ENCODE measurements around the gene CD24. TPM values are rescaled to one million over a fixed set of nuclear protein-coding genes. Genes with fewer than 3 reads are reported as not detected.

CD24 gene
- total RNA-seq, 1 experiment from 2014 or later = 1,551 TPM

- H3K27me3 ChIP-seq (ENCODE audit: insufficient read depth, low read length) = no peaks in the 10 kb centered on the region
- H3K4me1 Mint-ChIP-seq = peaks cover 29 to 42% of the 10 kb centered on the region in 2 experiments
- H2BK5ac ChIP-seq (ENCODE audit: insufficient read length, low read length) = no peak overlapping the region
- no peak overlapping the region for H2BK15ac ChIP-seq (ENCODE audit: low read depth, low read length)
- no peak for DNase-seq
- H3K9me3 ChIP-seq (ENCODE audit: control insufficient read depth, low read depth, low read length) = no peaks in the 10 kb centered on the region
- H4K5ac ChIP-seq (ENCODE audit: insufficient read length, low read depth, low read length) = no peak overlapping the region
- peak overlapping the region in 2 of 3 experiments; percentile 92 to 97; a peak in 4 of 7 replicates for H3K27ac Mint-ChIP-seq
- H3K14ac ChIP-seq (ENCODE audit: insufficient read depth, low read length) = no peak overlapping the region
- H3K79me2 ChIP-seq (ENCODE audit: insufficient read depth, low read length) = peaks cover 31% of the 10 kb centered on the region; the same call in 1 of the 2 replicates
- no peak overlapping the region for H3K18ac ChIP-seq (ENCODE audit: insufficient read length, low read depth, low read length)
- no peak overlapping the region for H4K91ac ChIP-seq (ENCODE audit: insufficient read length, low read depth, low read length)
- H2BK12ac ChIP-seq (ENCODE audit: insufficient read length, low read depth, low read length) = no peak overlapping the region
- TF ChIP-seq CTCF (conservative IDR thresholded peaks at IDR 0.05) = no peak
- no peak overlapping the region for H4K8ac ChIP-seq (replicated peaks; ENCODE audit: insufficient read length, low read depth, low read length)
- no peaks in the 10 kb centered on the region for H4K20me1 ChIP-seq (ENCODE audit: control insufficient read depth, insufficient read depth, insufficient read length)
- no peaks in the 10 kb centered on the region; the same call in 1 of the 2 replicates for H3K27me3 Mint-ChIP-seq (ENCODE audit: low read depth)
- H3K23ac ChIP-seq (ENCODE audit: insufficient read length, low read depth, low read length) = no peak overlapping the region
- no peaks in the 10 kb centered on the region for H3K23me2 ChIP-seq (ENCODE audit: insufficient read length, low read depth, low read length, poor library complexity, severe bottlenecking)
- no peak overlapping the region for H3K27ac ChIP-seq (ENCODE audit: insufficient read length, low read depth, low read length)
- H3K4me3 Mint-ChIP-seq = peak overlapping the region; percentile 73 to 88
- no peak overlapping the region for H3K56ac ChIP-seq (ENCODE audit: insufficient read length, low read depth, low read length)
- no peak overlapping the region for H3T11ph ChIP-seq (ENCODE audit: low read length)
- H2AFZ ChIP-seq (ENCODE audit: low read length) = no peak overlapping the region
- no peak overlapping the region for H2BK20ac ChIP-seq (ENCODE audit: low read depth, low read length, poor library complexity, severe bottlenecking)
- H3K36me3 Mint-ChIP-seq (ENCODE audit: insufficient read depth in 1 of 3, low read depth in 3 of 3) = peaks cover 26 to 30% (median 28%) of the 10 kb centered on the region in 3 experiments
- peak overlapping the region; percentile 55 for H3K9ac ChIP-seq (ENCODE audit: extremely low read depth, insufficient read length, low read length)
- H3K9me3 Mint-ChIP-seq = peaks cover 5 to 13% of the 10 kb centered on the region in 2 experiments; a peak in 4 of 5 replicates
- H3K4ac ChIP-seq (ENCODE audit: low read depth, low read length) = no peak overlapping the region
- no peaks in the 10 kb centered on the region; the same call in 1 of the 2 replicates for H3K4me1 ChIP-seq (ENCODE audit: insufficient read depth, low read length)
- no peak overlapping the region for H3K4me2 ChIP-seq (ENCODE audit: insufficient read depth, insufficient read length, low read length)
- no peak overlapping the region for H2AK5ac ChIP-seq (ENCODE audit: insufficient read length, low read length)
- H2BK120ac ChIP-seq (ENCODE audit: low read depth, low read length, poor library complexity, severe bottlenecking) = no peak overlapping the region
- WGBS (ENCODE audit: extremely low coverage, insufficient read length, low lambda C conversion rate) = no CpG with 5 or more reads among the region's 5 CpGs
- no peaks in the 10 kb centered on the region for H3K79me1 ChIP-seq (ENCODE audit: insufficient read depth, low read depth, low read length, poor library complexity, severe bottlenecking)
Measured at GRCh38 chr6:106976270-106976669, 1.7 kb upstream of the CD24 start.

Data from H9 (cell line).